ENCODE data around the gene RFX8. TPM values are rescaled to one million over a fixed set of nuclear protein-coding genes. Genes with fewer than 3 reads are reported as not detected.

RFX8 gene
- total RNA-seq, 6 experiments from 2014 or later, result 2.8 to 8.0 (median 5.3) TPM

- H3K36me3 Mint-ChIP-seq (ENCODE audit: low read depth), result no peaks in the 10 kb centered on the region
- peak overlapping the region; percentile 58 for H3K4me3 Mint-ChIP-seq
- DNase-seq, result peak; percentile 18
- H3K9me3 Mint-ChIP-seq, result no peaks in the 10 kb centered on the region
- no peak for TF ChIP-seq CTCF (IDR thresholded peaks at IDR 0.05)
- peak overlapping the region; percentile 64 for H3K27ac Mint-ChIP-seq
- H3K4me1 Mint-ChIP-seq (ENCODE audit: low read depth), result peaks cover 36% of the 10 kb centered on the region
- H3K27me3 Mint-ChIP-seq (ENCODE audit: insufficient read depth), result no peaks in the 10 kb centered on the region; the same call in 1 of the 2 replicates
These were observed 25.9 kb upstream of the RFX8 start for GRCh38 chr2:101500860-101501259.

GRCh38 chr2:101500180-101500579 lies 25.3 kb upstream of the RFX8 start:
- Mint-ChIP-seq H3K27ac (peak overlapping the region; percentile 64), H3K27me3 (ENCODE audit: insufficient read depth) (no peaks in the 10 kb centered on the region; the same call in 1 of the 2 replicates), H3K4me3 (peak overlapping the region; percentile 58; the same call in 1 of the 2 replicates), H3K4me1 (ENCODE audit: low read depth) (peaks cover 36% of the 10 kb centered on the region), H3K9me3 (no peaks in the 10 kb centered on the region), H3K36me3 (ENCODE audit: low read depth) (no peaks in the 10 kb centered on the region)
- DNase-seq, result no peak
- TF ChIP-seq CTCF (IDR thresholded peaks at IDR 0.05), result no peak

- peaks cover 22% of the 10 kb centered on the region for H3K4me1 Mint-ChIP-seq (ENCODE audit: low read depth)
- H3K9me3 Mint-ChIP-seq, result no peaks in the 10 kb centered on the region
These were observed 21.4 kb upstream of the RFX8 start for GRCh38 chr2:101496279-101496678.

GRCh38 chr2:101492936-101493473 lies 18.1 kb upstream of the RFX8 start:
- no peak for DNase-seq
- no peak overlapping the region for H3K27ac Mint-ChIP-seq
- peaks cover 5% of the 10 kb centered on the region for H3K36me3 Mint-ChIP-seq (ENCODE audit: low read depth)
- H3K9me3 Mint-ChIP-seq, result no peaks in the 10 kb centered on the region
- no peaks in the 10 kb centered on the region; the same call in none of the 2 replicates for H3K27me3 Mint-ChIP-seq (ENCODE audit: insufficient read depth)
- peaks cover 5% of the 10 kb centered on the region; the same call in 1 of the 2 replicates for H3K4me1 Mint-ChIP-seq (ENCODE audit: low read depth)
- no peak overlapping the region for H3K4me3 Mint-ChIP-seq
- TF ChIP-seq CTCF (IDR thresholded peaks at IDR 0.05), result no peak

More at GRCh38 chr2:101496279-101496678, 21.4 kb upstream of the RFX8 start:
- Mint-ChIP-seq H3K27ac (peak overlapping the region; percentile 49), H3K36me3 (ENCODE audit: low read depth) (no peaks in the 10 kb centered on the region), H3K27me3 (ENCODE audit: insufficient read depth) (no peaks in the 10 kb centered on the region; the same call in none of the 2 replicates), H3K4me3 (no peak overlapping the region)
- TF ChIP-seq CTCF (IDR thresholded peaks at IDR 0.05), result no peak
- no peak for DNase-seq

GRCh38 chr2:101486994-101487393 lies 12.1 kb upstream of the RFX8 start:
- Mint-ChIP-seq H3K9me3 (no peaks in the 10 kb centered on the region), H3K27ac (no peak overlapping the region), H3K36me3 (ENCODE audit: low read depth) (peaks cover 5% of the 10 kb centered on the region), H3K4me1 (ENCODE audit: low read depth) (no peaks in the 10 kb centered on the region; the same call in 1 of the 2 replicates), H3K4me3 (no peak overlapping the region), H3K27me3 (ENCODE audit: insufficient read depth) (peaks cover 2% of the 10 kb centered on the region)
- TF ChIP-seq CTCF (IDR thresholded peaks at IDR 0.05), result no peak
- no peak for DNase-seq
